Right kidney (tissue), 1 donor: ENCODE data around the gene YEATS2.

ENCODE experiments used
- DNase-seq: peaks from one replicate; pipeline ENCODE4 v3.0.0-alpha.2; 2016

YEATS2 gene

GRCh38 chr3:183812761-183813445, 115.3 kb downstream of the YEATS2 start:
- DNase-seq = no peak

GRCh38 chr3:183814240-183814639, 116.6 kb downstream of the YEATS2 start:
- no peak for DNase-seq

- DNase-seq = no peak
Observed at GRCh38 chr3:183815563-183815940, 118.0 kb downstream of the YEATS2 start.

GRCh38 chr3:183815951-183816475, 118.4 kb downstream of the YEATS2 start:
- no peak for DNase-seq

GRCh38 chr3:183816681-183817510, 119.3 kb downstream of the YEATS2 start:
- no peak for DNase-seq

- no peak for DNase-seq
Observed at GRCh38 chr3:183817639-183818038, 120.0 kb downstream of the YEATS2 start.

- DNase-seq = no peak
Observed at GRCh38 chr3:183818041-183818620, 120.5 kb downstream of the YEATS2 start.

- DNase-seq = no peak
Observed at GRCh38 chr3:183818706-183819624, 121.4 kb downstream of the YEATS2 start.

- no peak for DNase-seq
Observed at GRCh38 chr3:183819831-183820230, 122.2 kb downstream of the YEATS2 start.

GRCh38 chr3:183822631-183823030, 125.0 kb downstream of the YEATS2 start:
- no peak for DNase-seq

- no peak for DNase-seq
Observed at GRCh38 chr3:183823963-183824362, 126.4 kb downstream of the YEATS2 start.

- peak; percentile 74 for DNase-seq
Observed at GRCh38 chr3:183824761-183825455, 127.3 kb downstream of the YEATS2 start.

- no peak for DNase-seq
Observed at GRCh38 chr3:183825456-183826161, 128.0 kb downstream of the YEATS2 start, which contains the start of gene MAP6D1. MAP6D1 (minus strand) TSS chr3:183825577; CDS start chr3:183825547, 30 bp downstream.

- DNase-seq = peak; percentile 13
Observed at GRCh38 chr3:183826448-183827250, 129.1 kb downstream of the YEATS2 start.

- DNase-seq = no peak
Observed at GRCh38 chr3:183827809-183828537, 130.4 kb downstream of the YEATS2 start.

GRCh38 chr3:183828538-183828870, 130.9 kb downstream of the YEATS2 start:
- no peak for DNase-seq

- DNase-seq = no peak
Observed at GRCh38 chr3:183829466-183829865, 131.9 kb downstream of the YEATS2 start.

GRCh38 chr3:183830187-183830586, 132.6 kb downstream of the YEATS2 start:
- no peak for DNase-seq

- no peak for DNase-seq
Observed at GRCh38 chr3:183833516-183833915, 135.9 kb downstream of the YEATS2 start.
